Measurements from ENCODE around the gene HADH. TPM values are rescaled to one million over a fixed set of nuclear protein-coding genes. Genes with fewer than 3 reads are reported as not detected.

The HADH gene
- total RNA-seq, 2 experiments from 2014 or later, result 49.6 to 51.2 TPM

DNA sequence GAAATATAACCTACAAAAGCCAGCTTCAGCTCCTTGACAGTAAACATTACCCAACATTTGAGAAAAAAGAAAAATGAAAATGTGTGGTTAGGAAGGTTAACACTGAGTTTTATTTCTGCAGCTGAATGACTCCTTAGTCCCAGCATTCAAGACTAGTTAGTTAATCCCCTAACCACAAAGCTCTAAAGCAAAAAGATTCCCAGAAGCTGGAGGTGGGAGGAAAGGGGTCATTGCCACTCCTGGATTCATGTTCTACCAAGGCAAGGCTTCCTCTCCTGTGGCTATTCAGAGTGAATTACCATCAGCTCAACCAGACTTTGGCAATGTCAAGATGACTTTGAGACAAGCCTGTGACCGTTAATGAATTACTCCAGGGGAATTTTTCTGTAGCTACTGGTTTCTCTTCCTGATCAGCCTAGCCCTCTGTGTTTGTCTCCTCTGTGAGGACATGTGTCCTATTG, 63.6 kb downstream of the HADH start:
- no peaks in the 10 kb centered on the region for H3K27me3 Mint-ChIP-seq
- no peaks in the 10 kb centered on the region for H3K9me3 Mint-ChIP-seq
- H3K36me3 Mint-ChIP-seq, result peaks cover 68% of the 10 kb centered on the region
- peak overlapping the region; percentile 98 for H3K27ac Mint-ChIP-seq
- H3K4me1 Mint-ChIP-seq, result peaks cover 96% of the 10 kb centered on the region
- no peak for DNase-seq
- H3K4me3 Mint-ChIP-seq, result peak overlapping the region; percentile 49

DNA sequence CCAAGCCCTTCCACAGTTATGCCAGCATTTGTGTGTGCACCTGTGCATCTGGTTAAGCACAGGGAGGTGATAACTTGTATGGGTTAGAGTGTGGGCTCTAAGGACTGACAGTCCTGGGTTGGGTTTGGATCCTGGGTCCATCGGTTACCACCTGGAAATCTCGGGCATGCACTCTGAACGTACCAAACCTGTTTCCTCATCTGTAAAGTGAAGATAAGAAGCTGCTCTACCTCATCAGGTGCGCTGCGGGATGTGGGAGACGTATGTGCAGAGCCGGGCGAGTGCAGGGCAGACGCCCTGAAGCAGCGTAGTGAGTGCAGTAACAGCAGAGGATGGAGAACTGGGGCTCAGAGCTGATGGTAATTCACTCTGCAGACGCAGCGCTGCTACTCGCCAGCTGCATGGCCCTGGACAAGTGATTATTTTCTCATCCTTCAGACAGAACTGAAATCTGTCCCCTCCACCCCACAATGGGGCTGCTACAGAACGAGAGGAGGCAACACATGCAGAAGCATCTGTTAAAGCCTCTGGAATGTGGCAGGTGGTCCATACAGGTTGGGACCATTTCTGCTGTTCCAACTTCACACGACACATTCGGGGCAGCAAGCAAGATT, 64.4 kb downstream of the HADH start:
- H3K36me3 Mint-ChIP-seq, result peaks cover 60% of the 10 kb centered on the region
- H3K9me3 Mint-ChIP-seq, result no peaks in the 10 kb centered on the region
- DNase-seq, result no peak
- H3K27ac Mint-ChIP-seq, result peak overlapping the region; percentile 98
- H3K27me3 Mint-ChIP-seq, result no peaks in the 10 kb centered on the region
- peaks cover 96% of the 10 kb centered on the region for H3K4me1 Mint-ChIP-seq
- peak overlapping the region; percentile 42 for H3K4me3 Mint-ChIP-seq

DNA sequence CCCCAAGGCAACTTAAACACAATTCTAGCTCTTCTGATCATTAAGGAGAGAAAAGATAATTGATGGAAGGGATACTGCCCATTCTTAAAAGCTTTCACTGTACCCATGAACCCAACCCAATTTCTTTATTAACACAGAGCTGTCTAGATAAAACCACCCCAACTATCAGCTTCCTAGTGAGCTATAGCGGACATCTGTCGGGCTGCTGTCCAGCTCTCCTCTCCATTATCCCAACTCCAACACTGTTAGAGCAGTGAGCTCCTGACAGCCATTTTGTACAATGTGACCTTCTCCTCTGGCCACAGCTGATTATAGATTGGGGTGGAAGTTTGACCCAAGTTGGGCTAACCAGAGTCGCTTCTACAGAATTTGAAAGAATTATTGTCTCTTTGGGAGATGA, 66.1 kb downstream of the HADH start:
- no peaks in the 10 kb centered on the region for H3K9me3 Mint-ChIP-seq
- peaks cover 95% of the 10 kb centered on the region for H3K4me1 Mint-ChIP-seq
- no peak overlapping the region for H3K4me3 Mint-ChIP-seq
- H3K27ac Mint-ChIP-seq, result peak overlapping the region; percentile 59
- H3K27me3 Mint-ChIP-seq, result no peaks in the 10 kb centered on the region
- peaks cover 58% of the 10 kb centered on the region for H3K36me3 Mint-ChIP-seq
- DNase-seq, result no peak

DNA sequence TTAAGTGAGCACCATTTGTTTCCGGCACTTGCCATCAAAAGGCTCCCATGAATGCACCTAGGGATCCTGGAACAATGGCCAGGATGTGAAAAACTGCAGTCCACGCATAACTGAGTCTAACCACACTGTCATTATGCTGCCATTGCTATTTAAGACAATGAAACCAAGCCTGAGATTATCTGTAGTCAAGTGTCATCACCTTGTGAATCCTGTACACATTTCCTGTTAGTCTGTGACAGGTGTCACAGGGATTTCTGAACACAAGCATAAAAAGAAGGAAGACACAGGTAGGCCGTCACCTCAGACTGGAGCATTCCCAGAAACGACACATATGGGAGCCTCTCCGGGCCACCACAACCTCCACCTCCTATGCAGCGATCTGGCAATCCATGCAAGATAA, 66.7 kb downstream of the HADH start:
- H3K4me3 Mint-ChIP-seq, result no peak overlapping the region
- no peaks in the 10 kb centered on the region for H3K27me3 Mint-ChIP-seq
- peaks cover 94% of the 10 kb centered on the region for H3K4me1 Mint-ChIP-seq
- peaks cover 52% of the 10 kb centered on the region for H3K36me3 Mint-ChIP-seq
- DNase-seq, result no peak
- no peaks in the 10 kb centered on the region for H3K9me3 Mint-ChIP-seq
- H3K27ac Mint-ChIP-seq, result peak overlapping the region; percentile 90

DNA sequence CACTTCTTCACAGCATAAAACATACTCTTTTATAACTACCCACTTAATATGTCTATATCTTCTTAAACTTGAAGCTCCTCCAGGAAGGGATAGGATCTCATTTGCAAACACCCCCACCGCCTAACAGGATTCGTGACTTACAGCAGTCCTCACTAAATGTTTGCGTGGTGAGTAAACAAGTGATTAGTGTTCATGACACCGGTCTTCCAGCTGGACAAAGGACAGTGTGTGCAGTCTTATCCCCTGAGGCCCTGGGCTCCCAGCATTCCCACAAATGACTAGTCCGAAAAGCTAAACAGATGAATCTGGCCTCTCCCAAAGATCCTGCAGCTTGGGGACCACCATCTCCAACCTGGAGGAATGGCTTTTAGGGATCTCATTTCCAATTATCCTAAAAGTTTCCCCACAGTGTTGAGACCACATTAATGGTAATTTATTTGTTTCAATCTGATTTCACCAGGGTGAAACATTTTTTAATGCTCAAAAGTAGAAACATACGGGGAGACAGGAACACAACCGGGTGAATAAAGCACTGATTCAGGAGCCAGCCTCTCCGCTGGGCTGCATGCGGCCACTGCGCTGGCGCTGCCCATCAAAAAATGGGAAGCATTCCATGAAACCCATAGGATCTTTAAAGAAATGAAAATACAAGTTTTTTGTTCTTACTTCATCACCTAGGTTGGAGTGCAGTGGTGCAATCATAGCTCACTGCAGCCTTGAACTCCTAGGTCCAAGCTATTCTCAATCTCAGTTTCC, 69.2 kb downstream of the HADH start:
- DNase-seq, result no peak
- H3K4me3 Mint-ChIP-seq, result no peak overlapping the region
- peaks cover 45% of the 10 kb centered on the region for H3K36me3 Mint-ChIP-seq
- peaks cover 84% of the 10 kb centered on the region for H3K4me1 Mint-ChIP-seq
- peak overlapping the region; percentile 74 for H3K27ac Mint-ChIP-seq
- no peaks in the 10 kb centered on the region for H3K9me3 Mint-ChIP-seq
- no peaks in the 10 kb centered on the region for H3K27me3 Mint-ChIP-seq

DNA sequence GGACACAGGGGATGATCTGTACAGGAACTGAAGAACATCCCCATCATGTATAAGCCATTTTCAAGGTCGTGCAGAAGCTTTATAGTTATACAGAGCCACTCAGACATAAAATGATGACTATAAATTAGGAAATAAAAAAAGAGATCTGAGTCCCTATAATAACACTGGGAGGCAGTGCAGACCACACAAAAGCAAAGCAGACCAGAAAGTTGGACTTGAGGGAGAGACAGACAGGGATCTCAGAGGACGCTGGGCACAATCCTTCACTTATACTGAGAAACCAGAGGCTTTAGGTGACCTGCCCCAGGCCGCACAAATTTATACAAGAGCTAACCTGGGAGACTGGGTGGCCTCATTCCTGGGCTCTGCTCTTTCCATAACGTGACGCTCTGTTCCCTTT, 70.5 kb downstream of the HADH start:
- H3K27me3 Mint-ChIP-seq, result no peaks in the 10 kb centered on the region
- DNase-seq, result no peak
- peaks cover 50% of the 10 kb centered on the region for H3K36me3 Mint-ChIP-seq
- H3K9me3 Mint-ChIP-seq, result no peaks in the 10 kb centered on the region
- peaks cover 83% of the 10 kb centered on the region for H3K4me1 Mint-ChIP-seq
- H3K4me3 Mint-ChIP-seq, result no peak overlapping the region
- peak overlapping the region; percentile 70 for H3K27ac Mint-ChIP-seq

DNA sequence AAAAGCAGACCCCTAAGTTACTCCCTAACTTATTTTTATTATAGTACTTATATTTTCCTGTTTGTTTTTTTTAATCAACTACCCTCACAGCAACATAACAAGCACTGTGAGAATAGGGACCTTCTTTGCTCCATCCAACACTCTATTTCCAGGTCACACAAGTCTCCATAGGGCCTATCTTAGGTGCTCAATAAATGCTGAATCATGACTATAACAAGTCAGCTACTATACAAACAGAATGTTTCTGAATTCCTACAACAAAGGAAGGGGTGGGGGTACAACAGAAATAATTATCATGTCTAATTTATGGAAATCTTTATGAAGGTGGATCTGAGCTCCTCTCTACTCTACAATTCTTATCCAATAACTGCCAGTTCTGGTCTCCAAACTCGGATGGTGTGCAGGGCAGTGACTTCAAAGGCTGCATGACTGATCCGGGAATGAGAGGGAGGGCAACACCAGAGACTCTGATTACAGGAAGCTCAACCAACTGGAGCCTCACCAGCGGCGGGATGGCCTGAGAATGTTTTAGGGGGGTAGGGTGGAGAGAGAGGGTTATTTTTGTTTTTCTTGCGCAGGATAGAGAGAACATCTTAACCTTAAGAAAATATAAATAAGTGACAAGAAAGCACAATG, 71.1 kb downstream of the HADH start:
- H3K9me3 Mint-ChIP-seq, result no peaks in the 10 kb centered on the region
- H3K27me3 Mint-ChIP-seq, result no peaks in the 10 kb centered on the region
- peak overlapping the region; percentile 79 for H3K27ac Mint-ChIP-seq
- H3K36me3 Mint-ChIP-seq, result peaks cover 50% of the 10 kb centered on the region
- peaks cover 79% of the 10 kb centered on the region for H3K4me1 Mint-ChIP-seq
- no peak for DNase-seq
- no peak overlapping the region for H3K4me3 Mint-ChIP-seq

DNA sequence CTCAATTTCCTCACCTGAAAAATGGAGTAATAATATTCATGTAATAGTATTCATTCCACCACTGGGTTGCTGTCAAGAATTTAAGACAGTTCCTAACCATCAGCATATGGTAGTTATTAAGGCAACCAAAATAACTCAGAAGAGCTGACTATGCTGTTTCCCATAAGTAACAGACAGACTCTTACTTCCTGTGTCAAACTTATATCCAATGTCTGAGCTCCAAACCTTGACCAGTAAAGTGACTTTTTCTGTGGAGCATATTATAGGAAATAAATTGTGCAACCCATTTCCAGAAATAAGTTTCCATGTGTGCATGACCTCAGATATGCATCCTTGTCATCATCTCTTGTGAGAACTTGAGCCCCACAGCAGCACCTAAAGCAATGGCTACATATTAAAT, 78.8 kb downstream of the HADH start:
- Mint-ChIP-seq H3K27ac (peak overlapping the region; percentile 30), H3K36me3 (peaks cover 67% of the 10 kb centered on the region), H3K4me3 (no peak overlapping the region), H3K4me1 (peaks cover 73% of the 10 kb centered on the region), H3K27me3 (no peaks in the 10 kb centered on the region), H3K9me3 (no peaks in the 10 kb centered on the region)
- DNase-seq, result no peak

DNA sequence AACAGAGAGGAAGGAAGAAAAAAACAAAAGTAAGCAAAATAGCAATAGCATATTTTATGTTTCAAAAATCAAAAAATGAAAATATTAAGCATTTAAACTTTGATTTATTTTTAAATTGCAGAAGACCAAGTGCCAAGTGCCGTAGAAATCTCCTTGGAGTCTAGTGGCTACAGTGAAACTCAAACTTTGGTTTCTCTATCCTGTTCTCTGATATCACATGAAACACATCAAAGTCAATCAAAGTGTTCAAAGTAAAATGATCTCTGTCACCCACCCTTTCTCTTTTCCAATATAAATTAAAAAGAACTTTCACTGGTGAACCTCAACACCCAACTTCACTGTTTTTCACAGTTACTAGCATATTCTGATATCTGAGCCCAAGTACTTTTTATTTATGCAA, 81.1 kb downstream of the HADH start:
- Mint-ChIP-seq H3K27ac (peak overlapping the region; percentile 80), H3K4me3 (peak overlapping the region; percentile 54), H3K27me3 (no peaks in the 10 kb centered on the region), H3K4me1 (peaks cover 79% of the 10 kb centered on the region), H3K36me3 (peaks cover 74% of the 10 kb centered on the region), H3K9me3 (peaks cover 6% of the 10 kb centered on the region)
- no peak for DNase-seq

DNA sequence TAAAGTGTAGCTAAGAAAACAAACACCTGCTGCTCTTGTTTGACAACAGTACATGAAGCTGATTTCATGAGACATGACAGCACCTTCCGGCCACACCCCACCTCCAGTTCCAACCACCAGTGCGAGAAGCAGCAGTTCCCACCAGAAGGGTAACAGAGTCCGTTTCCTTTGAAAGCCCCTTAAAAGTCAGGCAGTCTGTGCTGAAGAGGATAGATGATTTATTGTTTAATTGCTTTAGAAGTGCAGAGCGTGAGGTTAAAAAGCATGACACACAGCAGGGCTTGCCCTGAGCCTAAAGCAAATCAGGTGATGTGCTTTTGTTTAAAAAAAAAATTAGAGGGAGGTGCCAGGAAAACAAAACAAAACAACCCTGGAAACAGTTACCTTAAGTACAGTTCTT, 82.6 kb downstream of the HADH start:
- peak overlapping the region; percentile 78 for H3K27ac Mint-ChIP-seq
- H3K4me3 Mint-ChIP-seq, result peak overlapping the region; percentile 44
- H3K4me1 Mint-ChIP-seq, result peaks cover 71% of the 10 kb centered on the region
- H3K36me3 Mint-ChIP-seq, result peaks cover 73% of the 10 kb centered on the region
- peak; percentile 70 for DNase-seq
- no peaks in the 10 kb centered on the region for H3K27me3 Mint-ChIP-seq
- peaks cover 6% of the 10 kb centered on the region for H3K9me3 Mint-ChIP-seq

DNA sequence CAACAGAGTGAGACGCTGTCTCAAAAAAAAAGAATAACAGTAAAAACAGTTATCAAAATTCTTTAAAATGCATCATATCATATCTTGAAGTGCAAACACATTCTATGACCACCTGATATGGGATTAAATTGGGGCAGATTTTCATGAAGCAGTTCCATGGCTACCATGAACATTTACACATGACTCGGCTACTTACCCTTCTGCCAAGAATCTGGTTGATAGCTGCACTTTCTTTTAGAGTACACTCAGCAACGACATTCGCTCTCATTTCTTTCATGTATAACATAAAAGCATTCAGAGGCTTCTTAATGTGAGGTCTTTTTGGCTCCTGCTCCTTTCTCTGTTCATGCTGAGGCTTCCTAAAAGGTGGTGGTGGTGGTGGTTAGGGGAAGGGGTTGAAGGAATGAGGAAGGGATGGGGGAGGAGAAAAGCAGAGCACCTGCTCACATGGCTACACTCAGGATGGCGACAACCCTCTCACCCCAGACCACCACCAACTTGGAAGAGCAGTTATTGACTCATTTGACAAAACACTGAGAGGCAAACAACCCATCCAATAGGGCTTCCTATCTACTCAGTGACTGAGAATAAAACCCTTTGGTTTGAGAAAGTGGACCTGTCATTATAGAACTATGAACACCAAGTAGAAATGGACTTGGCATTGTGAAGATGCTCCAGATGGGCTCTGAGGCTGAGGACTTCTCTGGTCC, 88.5 kb downstream of the HADH start:
- DNase-seq, result no peak
- no peaks in the 10 kb centered on the region for H3K27me3 Mint-ChIP-seq
- H3K36me3 Mint-ChIP-seq, result peaks cover 80% of the 10 kb centered on the region
- peak overlapping the region; percentile 94 for H3K27ac Mint-ChIP-seq
- no peak overlapping the region for H3K4me3 Mint-ChIP-seq
- H3K4me1 Mint-ChIP-seq, result peaks cover 74% of the 10 kb centered on the region
- H3K9me3 Mint-ChIP-seq, result peaks cover 6% of the 10 kb centered on the region

DNA sequence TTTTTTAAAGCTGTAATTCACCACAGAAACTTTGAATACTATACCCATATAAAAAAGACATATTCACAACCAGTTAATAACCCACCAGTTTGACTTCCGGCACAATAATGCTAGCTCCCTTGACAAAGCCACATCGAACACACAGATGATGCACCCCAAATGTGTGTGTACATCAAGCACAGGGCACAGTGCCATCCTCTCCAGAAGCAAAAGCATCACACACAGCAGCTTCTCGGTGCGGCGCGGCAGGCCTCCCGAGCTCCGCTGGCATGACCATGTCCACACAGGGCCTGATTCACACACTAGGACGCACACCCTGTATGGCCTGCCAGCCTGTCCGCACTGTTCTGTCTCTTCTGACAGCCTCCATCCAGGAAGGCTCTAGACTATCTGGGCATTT, 91.1 kb downstream of the HADH start:
- H3K27ac Mint-ChIP-seq, result peak overlapping the region; percentile 95
- peaks cover 76% of the 10 kb centered on the region for H3K4me1 Mint-ChIP-seq
- no peaks in the 10 kb centered on the region for H3K27me3 Mint-ChIP-seq
- peaks cover 77% of the 10 kb centered on the region for H3K36me3 Mint-ChIP-seq
- H3K9me3 Mint-ChIP-seq, result no peaks in the 10 kb centered on the region
- H3K4me3 Mint-ChIP-seq, result peak overlapping the region; percentile 82
- DNase-seq, result peak; percentile 48

DNA sequence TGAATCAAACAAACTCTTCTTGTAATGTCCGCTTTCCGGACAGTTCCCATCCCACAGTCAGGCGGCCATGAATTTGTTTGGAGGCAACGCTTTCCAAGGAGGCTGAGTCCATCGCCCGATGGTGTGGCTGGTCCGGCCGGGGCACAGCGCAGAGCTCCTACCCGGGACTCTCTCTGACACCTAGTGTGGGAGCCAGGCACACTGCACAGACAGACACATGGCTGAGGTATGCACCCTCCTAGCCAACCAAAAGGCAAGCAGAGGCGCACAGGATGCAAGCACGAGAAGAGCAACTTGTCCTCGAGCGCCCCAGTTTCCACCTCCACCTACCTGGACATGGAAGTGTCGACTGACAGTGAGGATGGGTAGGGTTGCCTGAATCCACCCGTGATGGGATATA, 91.6 kb downstream of the HADH start:
- Mint-ChIP-seq H3K4me1 (peaks cover 79% of the 10 kb centered on the region), H3K27ac (peak overlapping the region; percentile 95), H3K9me3 (no peaks in the 10 kb centered on the region), H3K36me3 (peaks cover 77% of the 10 kb centered on the region), H3K27me3 (no peaks in the 10 kb centered on the region), H3K4me3 (peak overlapping the region; percentile 82)
- DNase-seq, result no peak

Measured in activated naive CD8-positive, alpha-beta T cell treated with anti-CD3 and anti-CD28 coated beads for 36 hours (primary cell).